ENCODE measurements around the gene ZNF467.

The ZNF467 gene

GRCh38 chr7:149723082-149723767, 50.2 kb downstream of the ZNF467 start:
- no peak overlapping the region for H3K27ac ChIP-seq
- no peak for TF ChIP-seq ZFX (IDR thresholded peaks at IDR 0.05; ENCODE audit: borderline replicate concordance)
- TF ChIP-seq, protein P1, sequence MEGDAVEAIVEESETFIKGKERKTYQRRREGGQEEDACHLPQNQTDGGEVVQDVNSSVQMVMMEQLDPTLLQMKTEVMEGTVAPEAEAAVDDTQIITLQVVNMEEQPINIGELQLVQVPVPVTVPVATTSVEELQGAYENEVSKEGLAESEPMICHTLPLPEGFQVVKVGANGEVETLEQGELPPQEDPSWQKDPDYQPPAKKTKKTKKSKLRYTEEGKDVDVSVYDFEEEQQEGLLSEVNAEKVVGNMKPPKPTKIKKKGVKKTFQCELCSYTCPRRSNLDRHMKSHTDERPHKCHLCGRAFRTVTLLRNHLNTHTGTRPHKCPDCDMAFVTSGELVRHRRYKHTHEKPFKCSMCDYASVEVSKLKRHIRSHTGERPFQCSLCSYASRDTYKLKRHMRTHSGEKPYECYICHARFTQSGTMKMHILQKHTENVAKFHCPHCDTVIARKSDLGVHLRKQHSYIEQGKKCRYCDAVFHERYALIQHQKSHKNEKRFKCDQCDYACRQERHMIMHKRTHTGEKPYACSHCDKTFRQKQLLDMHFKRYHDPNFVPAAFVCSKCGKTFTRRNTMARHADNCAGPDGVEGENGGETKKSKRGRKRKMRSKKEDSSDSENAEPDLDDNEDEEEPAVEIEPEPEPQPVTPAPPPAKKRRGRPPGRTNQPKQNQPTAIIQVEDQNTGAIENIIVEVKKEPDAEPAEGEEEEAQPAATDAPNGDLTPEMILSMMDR (IDR thresholded peaks at IDR 0.05) = no peak

DNA sequence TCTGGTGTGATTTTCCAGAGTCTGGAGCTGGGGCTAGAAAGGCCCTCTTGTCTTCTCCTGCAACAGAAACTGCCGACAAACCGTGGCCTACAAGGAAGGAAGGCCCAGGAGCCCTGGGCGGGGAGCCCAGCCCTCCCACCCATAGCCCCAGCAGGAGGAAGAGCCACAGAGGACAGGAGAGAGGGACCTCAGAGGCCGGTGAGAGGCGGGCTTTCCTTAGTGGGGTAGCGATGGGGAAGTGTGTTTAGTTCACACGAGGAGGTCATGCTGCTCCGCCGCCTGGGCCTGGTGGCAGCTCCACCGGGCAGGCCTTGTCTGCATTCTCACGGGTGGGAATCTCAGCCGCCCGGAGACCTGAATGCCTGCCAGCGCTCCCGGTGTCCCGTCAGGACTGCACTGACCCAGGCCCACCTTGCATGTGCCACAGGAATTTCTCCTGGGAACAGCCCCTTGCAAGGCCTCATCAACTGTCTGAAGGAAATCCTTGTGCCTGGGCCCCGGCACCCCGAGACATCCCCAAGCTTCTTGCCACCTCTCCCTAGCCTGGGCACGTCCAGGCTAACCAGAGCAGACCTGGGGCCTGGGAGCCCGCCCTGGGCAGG, 50.9 kb downstream of the ZNF467 start:
- no peak for TF ChIP-seq ZFX (IDR thresholded peaks at IDR 0.05; ENCODE audit: borderline replicate concordance)
- TF ChIP-seq, protein P1 (IDR thresholded peaks at IDR 0.05) = no peak
- H3K27ac ChIP-seq = no peak overlapping the region

- no peak overlapping the region for H3K27ac ChIP-seq
Measured at GRCh38 chr7:149721084-149721601, 52.2 kb downstream of the ZNF467 start.

GRCh38 chr7:149720372-149721083, 52.9 kb downstream of the ZNF467 start:
- TF ChIP-seq ZFX (IDR thresholded peaks at IDR 0.05; ENCODE audit: borderline replicate concordance) = no peak
- TF ChIP-seq, protein P1 (IDR thresholded peaks at IDR 0.05) = no peak
- H3K27ac ChIP-seq = no peak overlapping the region

More at GRCh38 chr7:149721084-149721601, 52.2 kb downstream of the ZNF467 start:
- TF ChIP-seq, protein P1 (IDR thresholded peaks at IDR 0.05) = no peak
- no peak for TF ChIP-seq ZFX (IDR thresholded peaks at IDR 0.05; ENCODE audit: borderline replicate concordance)

- TF ChIP-seq, protein P1 (IDR thresholded peaks at IDR 0.05) = no peak
- no peak for TF ChIP-seq ZFX (IDR thresholded peaks at IDR 0.05; ENCODE audit: borderline replicate concordance)
- no peak overlapping the region for H3K27ac ChIP-seq
Measured at GRCh38 chr7:149719912-149720335, 53.5 kb downstream of the ZNF467 start.

GRCh38 chr7:149719050-149719899, 54.1 kb downstream of the ZNF467 start:
- TF ChIP-seq ZFX (IDR thresholded peaks at IDR 0.05; ENCODE audit: borderline replicate concordance) = no peak
- TF ChIP-seq, protein P1 (IDR thresholded peaks at IDR 0.05) = no peak
- H3K27ac ChIP-seq = no peak overlapping the region

Data from 22Rv1 (cell line).